WTC11 (cell line): ENCODE data around the gene SLFN14. TPM values are rescaled to one million over a fixed set of nuclear protein-coding genes. Genes with fewer than 3 reads are reported as not detected.

Experiments used
- ATAC-seq: fragments of 200-7000 bp; cut with Tn5 transposase; 2 replicates; pipeline ENCODE4 v1.10.0; 2021; ENCODE audit warnings: mild to moderate bottlenecking, moderate library complexity
- CTCF ChIA-PET: fragments of 300-600 bp; sonication (Branson Sonifier 250); formaldehyde crosslinking; loops from one replicate; lab custom pipeline; 2021; ENCODE audit warnings: antibody characterized with exemption; lab: Charles Lee
- POLR2A ChIA-PET: fragments of 350-600 bp; sonication (Branson Sonifier 250); formaldehyde crosslinking; loops from one replicate; lab custom pipeline; 2021; ENCODE audit warnings: antibody characterized with exemption; lab: Charles Lee
- DNase-seq: peaks from one replicate; pipeline ENCODE4 v3.0.0; 2021; ENCODE audit warnings: low spot score
- H3K27ac Mint-ChIP-seq: 2 replicates; pipeline ENCODE4 v1.8.0; 2021; ENCODE audit warnings: mixed read lengths
- H3K27me3 Mint-ChIP-seq: 2 replicates; pipeline ENCODE4 v1.8.0; 2021; ENCODE audit warnings: low read depth, mild to moderate bottlenecking, moderate library complexity, mixed read lengths
- H3K36me3 Mint-ChIP-seq: 2 replicates; pipeline ENCODE4 v1.8.0; 2021; ENCODE audit warnings: mixed read lengths
- H3K4me1 Mint-ChIP-seq: 2 replicates; pipeline ENCODE4 v1.8.0; 2022; ENCODE audit warnings: mixed read lengths
- H3K4me3 Mint-ChIP-seq: 2 replicates; pipeline ENCODE4 v1.8.0; 2021; ENCODE audit warnings: mild to moderate bottlenecking, moderate library complexity, mixed read lengths
- H3K9me3 Mint-ChIP-seq: 2 replicates; pipeline ENCODE4 v1.8.0; 2021; ENCODE audit warnings: mixed read lengths
- ARID4B ChIP-seq: sonication (generic); formaldehyde crosslinking; IDR thresholded peaks from 2 replicates; pipeline ENCODE4 v1.8.0; 2023; ENCODE audit warnings: missing genetic modification reagents, mild to moderate bottlenecking, borderline replicate concordance
- ATF1 ChIP-seq: sonication (generic); formaldehyde crosslinking; IDR thresholded peaks from 2 replicates; pipeline ENCODE4 v1.8.1; 2023; ENCODE audit warnings: mild to moderate bottlenecking, moderate library complexity, missing genetic modification reagents
- ATF3 ChIP-seq: sonication (generic); formaldehyde crosslinking; conservative IDR thresholded peaks from 2 replicates; pipeline ENCODE4 v1.8.1; 2022; ENCODE audit warnings: mild to moderate bottlenecking, missing genetic modification reagents
- CREM ChIP-seq: sonication (generic); formaldehyde crosslinking; IDR thresholded peaks from 2 replicates; pipeline ENCODE4 v1.8.1; 2022; ENCODE audit warnings: mild to moderate bottlenecking, missing genetic modification reagents, moderate library complexity
- E2F1 ChIP-seq: sonication (generic); formaldehyde crosslinking; IDR thresholded peaks from 2 replicates; pipeline ENCODE4 v1.8.0; 2022; ENCODE audit warnings: mild to moderate bottlenecking, missing genetic modification reagents
- FOXP1 ChIP-seq: sonication (generic); formaldehyde crosslinking; IDR thresholded peaks from 2 replicates; pipeline ENCODE4 v1.8.0; 2022; ENCODE audit warnings: missing genetic modification reagents, mild to moderate bottlenecking, moderate library complexity, borderline replicate concordance
- HMGA2 ChIP-seq: fragments of 250-450 bp; sonication (Bioruptor Pico); IDR thresholded peaks from 2 replicates; pipeline ENCODE4 v1.4.0; 2021; ENCODE audit warnings: mild to moderate bottlenecking, moderate library complexity
- IRF2 ChIP-seq: sonication (generic); formaldehyde crosslinking; IDR thresholded peaks from 2 replicates; pipeline ENCODE4 v1.8.0; 2022; ENCODE audit warnings: low read depth, missing genetic modification reagents, borderline replicate concordance
- NFATC4 ChIP-seq: fragments of 250-450 bp; sonication (Bioruptor Pico); IDR thresholded peaks from 2 replicates; pipeline ENCODE4 v1.9.0; 2021; ENCODE audit warnings: mild to moderate bottlenecking
- NFE2L1 ChIP-seq: sonication (generic); formaldehyde crosslinking; IDR thresholded peaks from 2 replicates; pipeline ENCODE4 v1.8.1; 2023; ENCODE audit warnings: missing genetic modification reagents
- PREB ChIP-seq: sonication (generic); formaldehyde crosslinking; IDR thresholded peaks from 2 replicates; pipeline ENCODE4 v1.8.1; 2022; ENCODE audit warnings: mild to moderate bottlenecking, missing genetic modification reagents, moderate library complexity, borderline replicate concordance
- PRRX2 ChIP-seq: fragments of 250-450 bp; sonication (Bioruptor Pico); IDR thresholded peaks from 2 replicates; pipeline ENCODE4 v1.8.0; 2021; ENCODE audit warnings: mild to moderate bottlenecking
- STAT6 ChIP-seq: sonication (generic); formaldehyde crosslinking; conservative IDR thresholded peaks from 2 replicates; pipeline ENCODE4 v1.8.1; 2023; ENCODE audit warnings: mild to moderate bottlenecking, low read depth, missing genetic modification reagents, moderate library complexity
- TCF7 ChIP-seq: sonication (generic); formaldehyde crosslinking; IDR thresholded peaks from 2 replicates; pipeline ENCODE4 v1.8.0; 2022; ENCODE audit warnings: mild to moderate bottlenecking, low read depth, missing genetic modification reagents, moderate library complexity
- TEAD4 ChIP-seq: sonication (generic); formaldehyde crosslinking; IDR thresholded peaks from 2 replicates; pipeline ENCODE4 v1.8.0; 2022; ENCODE audit warnings: mild to moderate bottlenecking, missing genetic modification reagents
- ZNF121 ChIP-seq: sonication (generic); formaldehyde crosslinking; IDR thresholded peaks from 2 replicates; pipeline ENCODE4 v1.8.0; 2023; ENCODE audit warnings: missing genetic modification reagents
- ZNF138 ChIP-seq: sonication (generic); formaldehyde crosslinking; conservative IDR thresholded peaks from 2 replicates; pipeline ENCODE4 v1.8.1; 2022; ENCODE audit warnings: mild to moderate bottlenecking, moderate library complexity, missing genetic modification reagents
- ZNF263 ChIP-seq: sonication (generic); formaldehyde crosslinking; IDR thresholded peaks from 2 replicates; pipeline ENCODE4 v1.8.1; 2022; ENCODE audit warnings: low read depth, mild to moderate bottlenecking, moderate library complexity, missing genetic modification reagents
- ZNF416 ChIP-seq: fragments of 250-450 bp; sonication (Bioruptor Pico); IDR thresholded peaks from 2 replicates; pipeline ENCODE4 v1.9.0; 2021; ENCODE audit warnings: mild to moderate bottlenecking, inconsistent platforms
- ZNF512 ChIP-seq: sonication (generic); formaldehyde crosslinking; IDR thresholded peaks from 2 replicates; pipeline ENCODE4 v1.8.1; 2022; ENCODE audit warnings: missing genetic modification reagents, borderline replicate concordance
- total RNA-seq: library from RNA; stranded (reverse); gene quantifications from 3 replicates; pipeline ENCODE4 v1.2.3, GENCODE V29; 2021

SLFN14 gene
- total RNA-seq, 1 experiment from 2014 or later, result not detected

- CTCF ChIA-PET, result interaction anchor here (0.6 to 2.4 kb wide), 29 partner anchors 9 to 455 kb away, joined by 3 to 31 read pairs (median 6); partner anchors contain the start of genes AP2B1, PEX12, RASL10B and TAF15
- TF ChIP-seq FOXP1, result no peak
- no peak for TF ChIP-seq CREM
- no peak for TF ChIP-seq ARID4B (CRISPR knock-in tag)
- TF ChIP-seq NFE2L1 (CRISPR knock-in tag), result no peak
- TF ChIP-seq IRF2 (CRISPR knock-in tag), result no peak
- no peak for TF ChIP-seq ZNF416 (CRISPR knock-in tag)
- no peak for TF ChIP-seq E2F1 (CRISPR knock-in tag)
- TF ChIP-seq TEAD4 (CRISPR knock-in tag), result no peak
- no peak for TF ChIP-seq HMGA2 (CRISPR knock-in tag)
- TF ChIP-seq ZNF512 (CRISPR knock-in tag), result no peak
- no peak for TF ChIP-seq ZNF138 (CRISPR knock-in tag)
- TF ChIP-seq ZNF263 (CRISPR knock-in tag), result no peak
- DNase-seq, result no peak
- Mint-ChIP-seq H3K9me3 (no peaks in the 10 kb centered on the region), H3K4me3 (peak overlapping the region; percentile 45), H3K36me3 (peaks cover 44% of the 10 kb centered on the region), H3K4me1 (peaks cover 6% of the 10 kb centered on the region), H3K27ac (peak overlapping the region; percentile 71; the same call in 1 of the 2 replicates), H3K27me3 (no peaks in the 10 kb centered on the region)
- ATAC-seq, result no peak
- POLR2A ChIA-PET, result interaction anchor here (2.3 kb wide), 1 partner anchor 18 kb away, joined by 6 read pairs; the partner anchor contains the start of gene PEX12
These were observed 35.5 kb upstream of the SLFN14 start for GRCh38 chr17:35596072-35596471.

GRCh38 chr17:35588196-35588920 lies 27.7 kb upstream of the SLFN14 start:
- POLR2A ChIA-PET, result interaction anchor here (1.3 kb wide), 1 partner anchor 10 kb away, joined by 5 read pairs; the partner anchor contains the start of gene PEX12
- peaks cover 8% of the 10 kb centered on the region for H3K27me3 Mint-ChIP-seq
- TF ChIP-seq NFATC4 (no peak), STAT6 (CRISPR knock-in tag) (no peak), ZNF121 (CRISPR knock-in tag) (peak; percentile 61; the same call in 1 of the 2 replicates), ATF1 (CRISPR knock-in tag) (no peak), ATF3 (CRISPR knock-in tag) (no peak), TCF7 (CRISPR knock-in tag) (no peak), PRRX2 (CRISPR knock-in tag) (no peak), PREB (CRISPR knock-in tag) (no peak)
- TF ChIP-seq, all 79 proteins: peak for 1
- Mint-ChIP-seq H3K4me3 (peak overlapping the region; percentile 100), H3K27ac (peak overlapping the region; percentile 100), H3K4me1 (peaks cover 19% of the 10 kb centered on the region), H3K36me3 (peaks cover 4% of the 10 kb centered on the region; the same call in 1 of the 2 replicates), H3K9me3 (no peaks in the 10 kb centered on the region)
- DNase-seq (no peak), ATAC-seq (no peak)
- CTCF ChIA-PET, result interaction anchor here (1.0 to 1.7 kb wide), 2 partner anchors 10 to 159 kb away, joined by 4 to 6 read pairs; partner anchors contain the start of gene PEX12
